PC-9 (cell line): ENCODE data around the gene ARHGAP8. TPM values are rescaled to one million over a fixed set of nuclear protein-coding genes. Genes with fewer than 3 reads are reported as not detected.

Experiments
- BruUV-seq: library from RNA; stranded (reverse); fragments of 400-500 nt; replicated peaks from 2 replicates; lab custom pipeline; 2021; lab: Mats Ljungman, UMichigan
- CTCF ChIA-PET: fragments of 300-600 bp; sonication (Branson Sonifier 250); formaldehyde crosslinking; loops from one replicate; lab custom pipeline; 2022; ENCODE audit warnings: antibody characterized with exemption; lab: Charles Lee
- POLR2A ChIA-PET: fragments of 300-600 bp; sonication (Branson Sonifier 250); formaldehyde crosslinking; loops from one replicate; lab custom pipeline; 2022; ENCODE audit warnings: antibody characterized with exemption; ENCODE audit not compliant: unreplicated experiment; lab: Charles Lee
- DNase-seq, 2 experiments: peaks; one replicate each; pipeline versions ENCODE4 v3.0.0 to v3.0.0-alpha.2; 2015 to 2022; ENCODE audit warnings: mixed read lengths in 1 of 2
- H2AFZ ChIP-seq: fragments of 200-600 bp; sonication (generic); 2 replicates; pipeline ENCODE4 v1.8.1; 2017; ENCODE audit warnings: antibody characterized with exemption
- H3F3A ChIP-seq: fragments of 200-600 bp; sonication (generic); 2 replicates; pipeline ENCODE4 v1.8.1; 2017; ENCODE audit warnings: antibody characterized with exemption, mild to moderate bottlenecking, low read depth; ENCODE audit not compliant: insufficient read depth
- H3K27ac ChIP-seq: fragments of 200-600 bp; sonication (generic); 2 replicates; pipeline ENCODE4 v1.6.1; 2016; ENCODE audit warnings: mixed run types
- H3K27me3 ChIP-seq: fragments of 200-600 bp; sonication (generic); 2 replicates; pipeline ENCODE4 v1.6.1; 2016; ENCODE audit warnings: low read depth, mixed run types; ENCODE audit not compliant: insufficient read depth
- H3K36me3 ChIP-seq: fragments of 200-600 bp; sonication (generic); 2 replicates; pipeline ENCODE4 v1.6.1; 2016; ENCODE audit warnings: low read depth, mixed run types
- H3K4me1 ChIP-seq: fragments of 200-600 bp; sonication (generic); replicated peaks from 2 replicates; pipeline ENCODE4 v1.6.1; 2016; ENCODE audit warnings: mixed run types; ENCODE audit not compliant: insufficient read depth
- H3K4me2 ChIP-seq: fragments of 200-600 bp; sonication (generic); 2 replicates; pipeline ENCODE4 v1.6.1; 2017; ENCODE audit warnings: mixed run types
- H3K4me3 ChIP-seq: fragments of 200-600 bp; sonication (generic); 2 replicates; pipeline ENCODE4 v1.6.1; 2016; ENCODE audit warnings: mixed run types
- H3K79me2 ChIP-seq: fragments of 200-600 bp; sonication (generic); 2 replicates; pipeline ENCODE4 v1.6.1; 2017; ENCODE audit warnings: low read depth, mixed run types
- H3K9me2 ChIP-seq: fragments of 200-600 bp; sonication (generic); 2 replicates; pipeline ENCODE4 v1.8.1; 2017; ENCODE audit warnings: mild to moderate bottlenecking; ENCODE audit not compliant: insufficient read depth
- H3K9me3 ChIP-seq: fragments of 200-600 bp; sonication (generic); 2 replicates; pipeline ENCODE4 v1.8.1; 2016; ENCODE audit warnings: low read depth; ENCODE audit not compliant: insufficient read depth
- H4K20me1 ChIP-seq: fragments of 200-600 bp; sonication (generic); 2 replicates; pipeline ENCODE4 v1.8.1; 2017; ENCODE audit not compliant: insufficient read depth
- CTCF ChIP-seq: fragments of 200-600 bp; sonication (generic); conservative IDR thresholded peaks from 2 replicates; pipeline ENCODE4 v1.6.1; 2017; ENCODE audit warnings: mixed run types, antibody characterized with exemption, mild to moderate bottlenecking, moderate library complexity
- EZH2 ChIP-seq: fragments of 200-600 bp; sonication (generic); IDR thresholded peaks from 2 replicates; pipeline ENCODE4 v1.8.0; 2017; ENCODE audit warnings: antibody characterized with exemption, low read depth
- intact Hi-C: fragments of 100-400 bp; cut with micrococcal nuclease; formaldehyde crosslinking; loops from one replicate; pipeline ENCODE4 v1.10.0; 2022; ENCODE audit not compliant: unreplicated experiment
- total RNA-seq: library from RNA; stranded (reverse); gene quantifications from 2 replicates; pipeline ENCODE4 v1.2.3, GENCODE V29; 2021

ARHGAP8 gene
- total RNA-seq, 1 experiment from 2014 or later, result 114 TPM

GRCh38 chr22:44813416-44813815 is 61.0 kb downstream of the ARHGAP8 start:
- intact Hi-C loops, result no loop called here
- no peak for DNase-seq

GRCh38 chr22:44814266-44815098 is 62.1 kb downstream of the ARHGAP8 start:
- Histone ChIP-seq H3K9me2 (no peaks in the 10 kb centered on the region), H3K36me3 (no peaks in the 10 kb centered on the region), H4K20me1 (peaks cover 4% of the 10 kb centered on the region; the same call in 1 of the 2 replicates), H3K9me3 (no peaks in the 10 kb centered on the region), H3K79me2 (no peaks in the 10 kb centered on the region), H3K27ac (no peak overlapping the region), H2AFZ (no peak overlapping the region), H3K4me1 (no peaks in the 10 kb centered on the region), H3K4me2 (no peak overlapping the region), H3F3A (peaks cover 19% of the 10 kb centered on the region; the same call in 1 of the 2 replicates), H3K27me3 (no peaks in the 10 kb centered on the region), H3K4me3 (no peak overlapping the region)
- TF ChIP-seq CTCF (no peak), EZH2 (no peak)
- no peak for DNase-seq
- intact Hi-C loops, result no loop called here
- ChIA-PET CTCF (no interaction called here), POLR2A (no interaction called here)
- BruUV-seq, result no TSS peak

More at GRCh38 chr22:44813416-44813815, 61.0 kb downstream of the ARHGAP8 start:
- ChIA-PET POLR2A (no interaction called here), CTCF (no interaction called here)
- H3K9me3 ChIP-seq, result no peaks in the 10 kb centered on the region
- H3K9me2 ChIP-seq, result no peaks in the 10 kb centered on the region
- no peaks in the 10 kb centered on the region for H3K27me3 ChIP-seq
- H3K36me3 ChIP-seq, result no peaks in the 10 kb centered on the region
- H3K4me1 ChIP-seq, result no peaks in the 10 kb centered on the region
- BruUV-seq, result no TSS peak
- TF ChIP-seq CTCF, result no peak
- no peak for TF ChIP-seq EZH2
- no peak overlapping the region for H3K4me3 ChIP-seq
- H3K27ac ChIP-seq, result no peak overlapping the region
- H3K4me2 ChIP-seq, result no peak overlapping the region
- H3K79me2 ChIP-seq, result no peaks in the 10 kb centered on the region
- peaks cover 11% of the 10 kb centered on the region; the same call in 1 of the 2 replicates for H3F3A ChIP-seq
- no peaks in the 10 kb centered on the region; the same call in 1 of the 2 replicates for H4K20me1 ChIP-seq
- H2AFZ ChIP-seq, result no peak overlapping the region

- intact Hi-C loops, result no loop called here
- ChIA-PET POLR2A (interaction anchor here (0.6 kb wide), 1 partner anchor 58 kb away, joined by 5 read pairs; no protein-coding TSS in a partner anchor), CTCF (no interaction called here)
- H3K4me2 ChIP-seq, result no peak overlapping the region
- H3K9me3 ChIP-seq, result no peaks in the 10 kb centered on the region
- BruUV-seq, result no TSS peak
- H3K27ac ChIP-seq, result no peak overlapping the region
- TF ChIP-seq CTCF, result no peak
- TF ChIP-seq EZH2, result no peak
- H3K27me3 ChIP-seq, result no peaks in the 10 kb centered on the region
- no peaks in the 10 kb centered on the region for H3K79me2 ChIP-seq
- no peaks in the 10 kb centered on the region for H3K4me1 ChIP-seq
- H3F3A ChIP-seq, result peaks cover 19% of the 10 kb centered on the region; the same call in 1 of the 2 replicates
- H3K4me3 ChIP-seq, result no peak overlapping the region
- H3K9me2 ChIP-seq, result no peaks in the 10 kb centered on the region
- no peak for DNase-seq
- H2AFZ ChIP-seq, result no peak overlapping the region
- 0 out of 2 replicates have a peak, but pooled peaks cover 9% of the 10 kb centered on the region for H4K20me1 ChIP-seq
- H3K36me3 ChIP-seq, result no peaks in the 10 kb centered on the region
Observed at GRCh38 chr22:44815099-44816070, 63.0 kb downstream of the ARHGAP8 start.
